Esophagus squamous epithelium (tissue), 4 donors: ENCODE results near the gene CTDP1.

Experiments used
- CTCF ChIP-seq, 6 experiments: fragments of 450-650 bp in 4 of 6; fragments of 200-600 bp in 2 of 6; sonication (generic) in 2 of 6; IDR thresholded peaks; one replicate each; pipeline ENCODE4 v1.5.1; 2016 to 2019; ENCODE audit warnings: antibody characterized with exemption in 6 of 6, mild to moderate bottlenecking in 4 of 6, moderate library complexity in 4 of 6
- POLR2A ChIP-seq, 4 donors: fragments of 450-650 bp; IDR thresholded peaks; one replicate each; pipeline ENCODE4 v1.6.1; 2017; ENCODE audit warnings: antibody characterized with exemption in 4 of 4, mild to moderate bottlenecking in 4 of 4, moderate library complexity in 3 of 4

GRCh38 chr18:79732721-79733025 lies 53.1 kb downstream of the CTDP1 start:
- TF ChIP-seq CTCF (IDR thresholded peaks at IDR 0.05) = no peak
- no peak for TF ChIP-seq POLR2A (IDR thresholded peaks at IDR 0.05)
